Glutamatergic neuron (in vitro differentiated cells): ENCODE measurements around the gene MEP1A. TPM values are rescaled to one million over a fixed set of nuclear protein-coding genes. Genes with fewer than 3 reads are reported as not detected.
"Not testable (repeated sequence)": the region's sequence is repeated elsewhere in the genome, so short reads cannot be mapped to it uniquely, and the experiment has no call there.

ENCODE experiments used
- DNase-seq: peaks from one replicate; pipeline ENCODE4 v3.0.0; 2022
- H3K27ac Mint-ChIP-seq: one replicate; pipeline ENCODE4 v1.8.0; 2020; ENCODE audit warnings: mild to moderate bottlenecking, mixed read lengths, inconsistent platforms; ENCODE audit not compliant: unreplicated experiment
- H3K27me3 Mint-ChIP-seq: one replicate; pipeline ENCODE4 v1.8.0; 2020; ENCODE audit warnings: mild to moderate bottlenecking, moderate library complexity, mixed read lengths, inconsistent platforms; ENCODE audit not compliant: unreplicated experiment
- H3K36me3 Mint-ChIP-seq: one replicate; pipeline ENCODE4 v1.8.0; 2020; ENCODE audit warnings: mild to moderate bottlenecking, mixed read lengths, inconsistent platforms; ENCODE audit not compliant: unreplicated experiment
- H3K4me1 Mint-ChIP-seq: one replicate; pipeline ENCODE4 v1.8.0; 2020; ENCODE audit warnings: mild to moderate bottlenecking, low read depth, mixed read lengths, inconsistent platforms; ENCODE audit not compliant: unreplicated experiment
- H3K4me3 Mint-ChIP-seq: one replicate; pipeline ENCODE4 v1.8.0; 2020; ENCODE audit warnings: mild to moderate bottlenecking, mixed read lengths, inconsistent platforms; ENCODE audit not compliant: unreplicated experiment
- H3K9me3 Mint-ChIP-seq: one replicate; pipeline ENCODE4 v1.8.0; 2020; ENCODE audit warnings: mild to moderate bottlenecking, moderate library complexity, mixed read lengths, inconsistent platforms; ENCODE audit not compliant: unreplicated experiment
- total RNA-seq: library from RNA; stranded (reverse); fragmentation: NEBNext Ultra II Directional; extraction: Animal tissue kit (Norgen Biotek cat#: 25700); gene quantifications from one replicate; pipeline ENCODE4 v1.2.1, GENCODE V29; 2021; ENCODE audit not compliant: unreplicated experiment
- TF ChIP-seq, protein P1 (sequence below): fragments of 200-600 bp; sonication (generic); IDR thresholded peaks from one replicate; pipeline ENCODE4 v1.5.0; 2021; ENCODE audit not compliant: partially characterized antibody, unreplicated experiment

The MEP1A gene
- total RNA-seq, 1 donor from 2014 or later: not detected

GRCh38 chr6:46764961-46765360 is 28.2 kb upstream of the MEP1A start:
- Mint-ChIP-seq H3K27me3 (no peaks in the 10 kb centered on the region), H3K27ac (no peak overlapping the region), H3K36me3 (no peaks in the 10 kb centered on the region), H3K9me3 (no peaks in the 10 kb centered on the region), H3K4me3 (no peak overlapping the region), H3K4me1 (no peaks in the 10 kb centered on the region)
- TF ChIP-seq, protein P1, sequence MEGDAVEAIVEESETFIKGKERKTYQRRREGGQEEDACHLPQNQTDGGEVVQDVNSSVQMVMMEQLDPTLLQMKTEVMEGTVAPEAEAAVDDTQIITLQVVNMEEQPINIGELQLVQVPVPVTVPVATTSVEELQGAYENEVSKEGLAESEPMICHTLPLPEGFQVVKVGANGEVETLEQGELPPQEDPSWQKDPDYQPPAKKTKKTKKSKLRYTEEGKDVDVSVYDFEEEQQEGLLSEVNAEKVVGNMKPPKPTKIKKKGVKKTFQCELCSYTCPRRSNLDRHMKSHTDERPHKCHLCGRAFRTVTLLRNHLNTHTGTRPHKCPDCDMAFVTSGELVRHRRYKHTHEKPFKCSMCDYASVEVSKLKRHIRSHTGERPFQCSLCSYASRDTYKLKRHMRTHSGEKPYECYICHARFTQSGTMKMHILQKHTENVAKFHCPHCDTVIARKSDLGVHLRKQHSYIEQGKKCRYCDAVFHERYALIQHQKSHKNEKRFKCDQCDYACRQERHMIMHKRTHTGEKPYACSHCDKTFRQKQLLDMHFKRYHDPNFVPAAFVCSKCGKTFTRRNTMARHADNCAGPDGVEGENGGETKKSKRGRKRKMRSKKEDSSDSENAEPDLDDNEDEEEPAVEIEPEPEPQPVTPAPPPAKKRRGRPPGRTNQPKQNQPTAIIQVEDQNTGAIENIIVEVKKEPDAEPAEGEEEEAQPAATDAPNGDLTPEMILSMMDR: no peak
- no peak for DNase-seq

DNA sequence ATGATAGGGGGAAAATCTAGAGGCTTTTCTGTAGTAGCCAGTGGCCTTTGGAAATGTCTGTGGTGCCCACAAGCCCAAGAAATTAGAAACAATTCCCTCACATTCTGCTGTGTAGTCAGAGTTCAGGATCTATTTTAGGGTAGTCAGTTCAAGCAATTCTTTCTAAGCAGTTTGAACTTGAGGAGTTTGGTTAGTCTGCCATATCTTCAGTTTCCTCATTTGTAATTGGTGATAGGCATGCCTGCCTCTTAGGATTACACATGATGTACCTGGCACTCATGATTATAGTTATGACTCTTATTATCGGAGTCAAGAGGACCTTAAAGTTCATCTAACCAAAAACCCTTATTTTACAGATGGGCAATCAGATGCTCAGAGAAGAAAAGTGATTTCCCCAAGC is 21.2 kb upstream of the MEP1A start:
- Mint-ChIP-seq H3K4me3 (no peak overlapping the region), H3K27me3 (peaks cover 5% of the 10 kb centered on the region), H3K36me3 (no peaks in the 10 kb centered on the region), H3K9me3 (peaks cover 5% of the 10 kb centered on the region), H3K27ac (no peak overlapping the region), H3K4me1 (no peaks in the 10 kb centered on the region)
- TF ChIP-seq, protein P1: no peak
- no peak for DNase-seq

DNA sequence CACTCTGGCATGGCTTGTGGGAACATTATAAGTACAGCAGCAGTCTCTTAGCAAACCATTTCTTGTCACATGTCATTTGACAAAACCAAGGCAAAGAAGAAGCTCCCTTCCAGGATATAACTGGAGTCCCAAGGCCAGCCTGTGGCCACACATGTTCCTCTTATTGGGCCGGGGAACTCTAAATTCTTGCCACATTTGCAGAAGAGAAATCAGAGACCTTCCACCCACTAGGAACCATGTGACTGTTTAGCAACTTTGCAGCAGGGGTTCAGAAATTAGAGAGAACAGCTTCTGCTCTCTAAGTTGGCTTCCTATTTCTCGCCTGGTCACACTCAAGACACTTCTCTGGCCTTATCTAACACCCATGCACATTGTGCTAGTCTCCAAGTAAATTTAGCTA is 20.4 kb upstream of the MEP1A start:
- no peak overlapping the region for H3K4me3 Mint-ChIP-seq
- TF ChIP-seq, protein P1: no peak
- no peak for DNase-seq
- peaks cover 5% of the 10 kb centered on the region for H3K27me3 Mint-ChIP-seq
- H3K9me3 Mint-ChIP-seq: peaks cover 5% of the 10 kb centered on the region
- H3K4me1 Mint-ChIP-seq: no peaks in the 10 kb centered on the region
- no peaks in the 10 kb centered on the region for H3K36me3 Mint-ChIP-seq
- no peak overlapping the region for H3K27ac Mint-ChIP-seq

GRCh38 chr6:46773201-46773855 is 19.9 kb upstream of the MEP1A start:
- H3K27ac Mint-ChIP-seq: no peak overlapping the region
- H3K27me3 Mint-ChIP-seq: peaks cover 5% of the 10 kb centered on the region
- DNase-seq: no peak
- peaks cover 5% of the 10 kb centered on the region for H3K9me3 Mint-ChIP-seq
- H3K36me3 Mint-ChIP-seq: no peaks in the 10 kb centered on the region
- no peak overlapping the region for H3K4me3 Mint-ChIP-seq
- no peaks in the 10 kb centered on the region for H3K4me1 Mint-ChIP-seq
- TF ChIP-seq, protein P1: no peak

DNA sequence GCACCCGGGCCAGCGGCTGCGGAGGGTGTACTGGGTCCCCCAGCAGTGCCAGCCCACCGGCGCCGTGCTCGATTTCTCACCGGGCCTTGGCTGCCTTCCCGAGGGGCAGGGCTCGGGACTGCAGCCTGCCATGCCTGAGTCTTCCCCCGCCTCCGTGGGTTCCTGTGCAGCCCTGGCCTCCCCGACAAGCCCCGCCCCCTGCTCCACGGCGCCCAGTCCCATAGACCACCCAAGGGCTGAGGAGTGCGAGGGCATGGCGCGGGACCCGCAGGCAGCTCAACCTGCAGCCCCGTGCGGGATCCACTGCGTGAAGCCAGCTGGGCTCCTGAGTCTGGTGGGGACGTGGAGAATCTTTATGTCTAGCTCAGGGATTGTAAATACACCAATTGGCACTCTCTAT is 18.5 kb upstream of the MEP1A start:
- DNase-seq, H3K36me3 Mint-ChIP-seq, H3K9me3 Mint-ChIP-seq, H3K4me3 Mint-ChIP-seq, H3K27ac Mint-ChIP-seq, H3K4me1 Mint-ChIP-seq, H3K27me3 Mint-ChIP-seq: not testable (repeated sequence)
